ENCODE results near the gene MPRIP. TPM values are rescaled to one million over a fixed set of nuclear protein-coding genes. Genes with fewer than 3 reads are reported as not detected.
A peak's percentile ranks its signal among the peaks of the same experiment; 100 is the strongest.

The MPRIP gene
- total RNA-seq, 1 experiment from 2014 or later, result 132 TPM

- Histone ChIP-seq H2BK15ac (ENCODE audit: low read depth, low read length) (no peak overlapping the region), H3K9me3 (ENCODE audit: control insufficient read depth, low read depth, low read length) (no peaks in the 10 kb centered on the region), H2BK5ac (ENCODE audit: insufficient read length, low read length) (no peak overlapping the region), H3T11ph (ENCODE audit: low read length) (no peak overlapping the region), H3K56ac (ENCODE audit: insufficient read length, low read depth, low read length) (no peak overlapping the region), H2BK120ac (ENCODE audit: low read depth, low read length, poor library complexity, severe bottlenecking) (no peak overlapping the region), H3K23me2 (ENCODE audit: insufficient read length, low read depth, low read length, poor library complexity, severe bottlenecking) (no peaks in the 10 kb centered on the region), H2BK12ac (ENCODE audit: insufficient read length, low read depth, low read length) (no peak overlapping the region), H3K9ac (ENCODE audit: extremely low read depth, insufficient read length, low read length) (no peak overlapping the region), H3K14ac (ENCODE audit: insufficient read depth, low read length) (no peak overlapping the region; the same call in 1 of the 2 replicates), H3K4me2 (ENCODE audit: insufficient read depth, insufficient read length, low read length) (no peak overlapping the region), H2AK5ac (ENCODE audit: insufficient read length, low read length) (no peak overlapping the region), H3K4ac (ENCODE audit: low read depth, low read length) (no peak overlapping the region), H3K23ac (ENCODE audit: insufficient read length, low read depth, low read length) (no peak overlapping the region), H2BK20ac (ENCODE audit: low read depth, low read length, poor library complexity, severe bottlenecking) (no peak overlapping the region), H4K5ac (ENCODE audit: insufficient read length, low read depth, low read length) (no peak overlapping the region), H3K27me3 (ENCODE audit: insufficient read depth, low read length) (no peaks in the 10 kb centered on the region), H3K18ac (ENCODE audit: insufficient read length, low read depth, low read length) (no peak overlapping the region), H3K4me1 (ENCODE audit: insufficient read depth, low read length) (no peaks in the 10 kb centered on the region), H4K8ac (replicated peaks; ENCODE audit: insufficient read length, low read depth, low read length) (no peak overlapping the region), H4K20me1 (ENCODE audit: control insufficient read depth, insufficient read depth, insufficient read length) (no peaks in the 10 kb centered on the region), H2AFZ (ENCODE audit: low read length) (no peak overlapping the region), H3K27ac (ENCODE audit: insufficient read length, low read depth, low read length) (no peak overlapping the region), H4K91ac (ENCODE audit: insufficient read length, low read depth, low read length) (no peak overlapping the region), H3K79me2 (ENCODE audit: insufficient read depth, low read length) (no peaks in the 10 kb centered on the region), H3K79me1 (ENCODE audit: insufficient read depth, low read depth, low read length, poor library complexity, severe bottlenecking) (no peaks in the 10 kb centered on the region)
- no CpG with 5 or more reads among the region's 6 CpGs for WGBS (ENCODE audit: extremely low coverage, insufficient read length, low lambda C conversion rate)
- TF ChIP-seq CTCF (conservative IDR thresholded peaks at IDR 0.05), result no peak
- H3K36me3 Mint-ChIP-seq (ENCODE audit: insufficient read depth in 1 of 3, low read depth in 3 of 3), result peaks cover 0 to 5% (median 0%) of the 10 kb centered on the region in 3 experiments; a peak in 6 of 7 replicates
- H3K9me3 Mint-ChIP-seq, result no peaks in the 10 kb centered on the region
- no peak for DNase-seq
- H3K4me1 Mint-ChIP-seq, result peaks cover 3 to 22% of the 10 kb centered on the region in 2 experiments
- no peak overlapping the region; a peak in 1 of 5 replicates for H3K4me3 Mint-ChIP-seq
- 0 out of 7 replicates have a peak overlapping the region, but pooled peaks of 2 of the 3 experiments have one; percentile 27 to 28 for H3K27ac Mint-ChIP-seq
- no peaks in the 10 kb centered on the region for H3K27me3 Mint-ChIP-seq (ENCODE audit: low read depth)
Observed at GRCh38 chr17:17127156-17127555, 84.9 kb downstream of the MPRIP start.

All from H9 (cell line).